Hepatic stellate cell (primary cell): ENCODE measurements around the gene DEPP1.
A peak's percentile ranks its signal among the peaks of the same experiment; 100 is the strongest.

Experiments used
- DNase-seq: peaks from one replicate; pipeline ENCODE4 v3.0.0; 2011; ENCODE audit warnings: low spot score

Gene DEPP1

DNA sequence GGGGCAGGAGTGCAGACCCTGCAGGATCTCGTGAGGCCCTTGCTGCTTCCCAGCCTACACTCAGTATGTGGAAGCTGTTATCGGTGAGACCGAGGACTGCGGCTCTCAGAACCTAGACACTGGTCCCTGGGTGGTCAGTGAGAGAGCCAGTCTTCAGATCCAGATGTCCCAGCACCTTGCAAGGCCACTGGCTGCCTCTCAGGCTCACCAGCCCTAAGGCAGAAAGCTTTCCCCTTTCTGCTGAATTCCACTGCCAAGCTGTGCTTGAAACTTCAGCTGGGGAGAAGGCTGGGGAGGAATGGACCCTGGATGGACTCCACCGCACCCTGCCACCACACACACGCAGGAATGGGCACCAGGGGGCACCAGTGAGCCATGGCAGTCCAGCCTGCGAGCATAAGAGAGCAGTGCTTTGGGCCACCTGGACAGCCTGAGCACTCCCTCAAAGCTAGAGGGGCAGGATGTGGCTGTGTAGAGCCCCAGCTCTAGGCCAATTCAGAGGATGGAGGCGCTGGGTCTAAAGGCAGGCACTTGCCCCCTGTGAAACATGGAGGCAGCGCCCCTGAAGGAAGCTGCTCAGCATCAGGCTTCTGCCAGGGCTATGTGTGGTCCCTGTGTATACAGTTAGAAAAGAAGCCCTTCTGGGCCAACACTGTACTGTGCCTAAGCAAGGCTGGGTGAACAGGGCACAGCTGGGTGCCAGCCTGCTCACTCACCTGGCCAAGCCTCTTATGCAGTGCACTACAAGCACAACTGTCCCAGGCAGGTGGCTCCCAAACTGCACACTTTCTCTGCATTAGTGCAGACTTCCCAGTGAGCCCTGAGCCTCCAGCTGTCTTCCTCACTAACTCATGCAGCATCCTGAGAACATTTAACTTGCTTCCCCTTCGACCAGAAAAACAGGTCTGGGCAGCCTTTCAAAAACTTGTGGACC is 45.8 kb downstream of the DEPP1 start:
- DNase-seq: peak; percentile 79

DNA sequence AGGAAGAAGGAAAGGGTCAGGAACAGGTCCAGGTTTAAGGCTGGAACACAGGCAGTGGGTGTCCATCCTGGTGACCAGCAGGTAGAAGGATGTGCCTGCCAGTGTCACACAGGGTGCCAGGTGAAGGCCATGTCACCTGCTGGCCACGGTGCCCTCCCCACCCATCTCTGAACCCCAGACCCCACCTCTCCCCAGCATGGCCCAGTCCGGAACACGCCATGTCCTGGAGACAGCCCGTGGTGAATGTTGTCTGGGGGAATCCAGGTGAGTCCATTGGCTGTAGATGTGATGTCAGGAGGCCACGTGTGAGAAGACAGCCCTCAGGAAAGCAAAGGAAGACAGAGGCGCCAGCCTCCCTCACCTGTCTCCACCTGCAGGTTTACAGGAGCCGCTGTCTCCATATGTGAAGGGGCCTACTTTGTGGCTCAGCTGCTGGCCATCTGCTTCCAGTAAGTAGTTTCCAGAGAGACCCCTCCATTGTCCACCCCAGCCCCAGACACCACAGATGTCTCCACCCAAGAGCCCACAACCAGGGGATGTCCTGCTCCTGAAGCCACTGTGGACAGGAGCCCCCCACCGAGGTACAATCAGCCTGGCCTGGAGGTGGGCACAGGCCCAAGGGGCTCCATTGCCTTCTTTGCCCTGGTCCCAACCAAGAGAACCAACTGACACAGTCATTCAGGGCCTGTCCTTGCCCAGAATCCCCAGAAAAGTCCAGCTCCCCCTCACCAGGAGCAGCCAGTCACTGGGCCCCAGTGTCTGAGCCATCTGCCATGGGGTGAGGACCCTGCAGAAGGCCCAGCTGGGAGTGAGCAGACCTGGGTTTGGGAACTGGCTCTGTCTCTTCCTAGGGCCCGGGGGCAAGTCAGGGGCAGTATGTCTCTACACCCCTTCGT is 46.7 kb downstream of the DEPP1 start:
- DNase-seq: no peak

DNA sequence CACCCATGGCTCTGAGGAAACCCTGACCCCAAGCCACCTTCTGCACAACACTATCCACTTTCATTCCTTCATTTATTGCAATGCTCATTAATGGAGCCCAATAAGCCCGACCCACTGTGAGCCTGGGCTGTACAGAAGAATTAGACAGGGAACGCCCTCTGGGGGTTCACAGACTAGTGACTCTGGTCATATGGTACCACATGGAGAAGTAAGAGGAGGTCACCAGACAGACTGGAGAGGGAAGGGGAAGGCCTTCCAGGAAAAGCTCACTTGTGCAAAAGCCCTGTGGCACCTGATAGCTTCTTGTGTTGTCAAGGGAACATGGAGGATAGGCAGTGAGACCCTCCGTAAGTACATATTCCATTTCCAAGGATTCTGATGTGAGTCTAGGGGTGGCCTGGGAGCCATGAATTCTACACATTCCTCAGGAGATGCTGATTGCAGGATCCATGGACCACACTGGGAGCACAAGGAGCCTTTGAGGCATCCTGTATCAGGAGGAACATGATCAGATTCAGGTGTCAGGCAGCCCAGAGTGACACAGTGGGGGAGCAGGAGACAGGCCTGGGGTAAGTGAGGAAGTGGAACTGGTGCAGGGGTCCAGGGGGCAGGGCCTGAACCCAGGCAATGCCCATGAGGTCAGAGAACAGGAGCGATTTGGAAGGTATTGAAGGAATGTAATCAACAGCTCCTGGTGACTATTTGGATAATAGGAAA is 47.5 kb downstream of the DEPP1 start:
- no peak for DNase-seq

DNA sequence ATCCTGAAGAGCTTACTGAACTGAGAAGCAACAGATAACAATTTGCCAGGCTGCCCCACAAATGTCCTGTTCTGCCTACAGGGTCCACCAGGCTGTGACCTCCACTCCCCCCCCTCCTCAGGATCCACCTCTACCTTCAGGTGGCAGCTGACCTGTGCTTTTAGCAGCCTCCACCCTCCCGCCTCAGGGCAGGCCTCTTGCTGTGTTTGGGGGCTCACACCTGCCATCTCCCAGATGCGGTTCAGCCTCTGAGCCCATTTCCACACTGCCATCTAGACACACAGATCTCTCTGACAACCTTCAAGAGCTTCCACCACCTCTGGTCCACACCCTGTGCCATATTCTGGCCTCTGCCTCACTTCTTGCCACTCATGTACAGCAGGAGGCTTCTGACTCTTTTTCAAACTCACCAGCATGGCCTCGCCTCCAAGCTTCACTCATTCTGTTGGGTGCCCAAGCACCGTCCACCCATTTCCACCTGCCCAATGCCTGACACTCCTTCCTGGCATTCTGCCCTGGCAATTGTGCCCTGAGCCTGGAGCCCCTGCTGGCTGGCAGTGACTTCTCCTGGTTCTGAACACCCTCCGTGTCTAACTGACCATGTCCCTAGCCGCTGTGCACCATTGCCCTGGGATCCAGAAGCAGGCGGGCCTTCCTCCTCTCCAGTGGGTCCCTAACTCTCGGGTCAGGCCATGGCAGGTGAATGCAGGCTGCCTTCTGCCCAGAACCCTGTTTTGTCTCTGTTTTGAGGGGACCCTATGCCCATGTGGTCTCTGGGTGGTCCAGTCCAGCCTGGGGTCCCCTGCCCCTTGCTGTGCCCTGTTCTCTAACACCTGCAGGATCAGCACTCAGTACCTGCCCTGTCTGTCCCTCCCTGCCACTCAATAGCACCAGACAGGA is 49.0 kb downstream of the DEPP1 start:
- no peak for DNase-seq

DNA sequence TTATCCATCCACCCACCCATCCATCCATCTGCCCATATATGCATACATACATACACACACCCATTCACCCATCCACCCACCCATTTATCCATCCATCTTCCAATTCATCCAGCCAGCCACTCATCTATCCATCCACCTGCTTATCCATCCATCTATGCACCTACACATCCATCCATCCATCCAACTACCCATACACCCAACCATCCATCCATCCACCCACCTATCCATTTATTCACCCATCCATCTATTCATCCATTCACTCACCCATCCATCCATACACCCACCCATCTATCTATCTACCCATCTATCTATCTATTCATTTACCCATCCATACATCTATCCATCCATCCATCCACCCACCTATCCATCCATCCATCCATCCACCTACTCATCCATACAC is 50.1 kb downstream of the DEPP1 start:
- DNase-seq: no peak

DNA sequence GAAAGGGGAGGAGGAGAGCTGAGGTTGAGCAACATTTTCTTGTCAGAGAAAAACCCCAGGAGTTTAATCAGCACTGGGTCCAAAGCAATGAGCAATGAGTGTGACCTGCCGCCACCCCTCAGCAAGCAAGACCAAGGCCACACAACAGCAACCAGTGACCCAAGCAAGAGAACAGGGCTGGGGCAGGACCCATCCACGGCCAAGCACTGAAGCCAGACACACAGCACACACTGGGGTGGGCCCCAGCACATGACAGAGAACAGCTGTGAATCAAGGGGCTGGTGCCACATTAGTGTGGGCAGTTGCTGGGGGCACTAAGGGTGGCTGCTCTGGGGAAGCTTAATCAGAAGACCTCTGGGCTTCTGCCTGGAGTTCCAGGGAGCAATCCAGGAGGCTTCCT is 51.3 kb downstream of the DEPP1 start:
- DNase-seq: no peak

DNA sequence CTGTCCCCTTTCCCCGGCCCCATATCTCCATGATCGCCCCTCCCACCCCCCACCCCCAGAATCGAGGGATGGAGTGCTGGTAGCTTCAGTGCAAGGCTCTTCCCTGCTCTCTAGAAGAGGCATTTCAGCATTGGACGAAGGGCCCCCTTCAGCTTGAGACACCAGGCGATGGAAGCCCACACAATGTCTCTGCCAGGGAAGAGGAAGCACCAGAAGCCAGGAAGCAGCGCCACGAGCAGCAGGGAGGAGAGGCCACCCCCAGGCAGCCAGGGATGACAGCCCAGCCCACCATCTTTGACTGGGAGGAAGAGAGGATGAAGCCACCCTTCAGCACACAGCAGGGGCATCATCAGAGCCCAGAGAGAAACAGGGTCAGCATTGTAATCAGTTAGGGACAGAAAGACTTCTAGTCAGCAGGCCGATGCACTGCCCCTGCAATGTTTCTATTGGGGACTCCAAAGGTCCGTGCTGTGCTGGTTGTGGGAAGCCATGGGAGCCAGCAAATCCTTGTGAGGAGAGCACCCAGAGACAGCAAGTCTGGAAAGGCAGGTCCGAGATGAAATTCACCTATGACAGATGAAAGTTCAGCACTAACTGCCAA is 51.8 kb downstream of the DEPP1 start:
- no peak for DNase-seq
